Amygdala (tissue), 56 donors: ENCODE results near the gene ALK.

Experiments used
- DNase-seq, 56 donors: peaks; one replicate each; lab custom pipeline; 2025; lab: John Stamatoyannopoulos, UW

ALK gene

GRCh38 chr2:29676886-29677453 lies 244.4 kb downstream of the ALK start:
- DNase-seq, result no peak

GRCh38 chr2:29664578-29664977 lies 256.8 kb downstream of the ALK start:
- no peak for DNase-seq

- DNase-seq, result no peak
These were observed 258.1 kb downstream of the ALK start for GRCh38 chr2:29663268-29663667.

DNA sequence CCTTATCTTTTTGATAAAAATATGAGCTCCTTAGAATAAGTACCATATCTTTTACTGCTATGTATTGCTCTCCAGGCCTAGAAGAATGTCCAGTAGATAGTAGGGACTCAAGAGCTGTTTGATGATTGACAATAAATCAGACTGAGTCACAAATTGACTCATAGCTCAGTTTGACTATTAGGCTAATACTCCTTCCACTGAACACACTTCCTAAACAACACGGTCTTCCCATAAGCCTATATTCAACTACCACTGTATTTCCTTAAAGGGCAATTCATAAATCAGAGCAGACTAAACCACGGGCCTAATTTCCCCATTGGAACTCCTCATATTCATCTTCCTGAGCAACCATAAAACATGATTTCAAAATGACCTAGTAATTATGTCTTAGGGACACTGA lies 258.5 kb downstream of the ALK start:
- DNase-seq, result no peak

DNA sequence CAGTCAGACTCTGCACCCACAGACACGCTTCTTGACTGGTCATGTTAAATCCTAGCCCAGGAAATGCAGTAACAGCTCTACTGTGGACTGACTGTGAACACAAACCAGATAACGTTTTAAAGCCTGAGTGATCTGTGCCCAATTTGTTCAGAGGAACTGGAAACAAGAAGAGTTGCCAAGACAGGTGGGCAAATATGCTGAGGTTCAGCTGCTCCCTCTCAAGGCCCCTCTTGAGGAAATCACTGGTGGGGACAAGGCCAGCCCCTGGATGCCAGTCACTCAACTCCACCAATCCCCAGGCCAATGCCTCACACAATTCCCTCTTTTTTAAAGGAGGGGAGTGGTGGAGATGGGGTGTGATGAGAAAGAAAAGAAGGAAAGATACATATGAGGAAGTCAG lies 261.2 kb downstream of the ALK start:
- DNase-seq, result no peak

GRCh38 chr2:29659178-29659577 lies 262.2 kb downstream of the ALK start:
- no peak for DNase-seq

GRCh38 chr2:29657674-29658073 lies 263.7 kb downstream of the ALK start:
- DNase-seq, result peak in 14 of 56 donors; percentile 0 to 25 (median 13)

DNA sequence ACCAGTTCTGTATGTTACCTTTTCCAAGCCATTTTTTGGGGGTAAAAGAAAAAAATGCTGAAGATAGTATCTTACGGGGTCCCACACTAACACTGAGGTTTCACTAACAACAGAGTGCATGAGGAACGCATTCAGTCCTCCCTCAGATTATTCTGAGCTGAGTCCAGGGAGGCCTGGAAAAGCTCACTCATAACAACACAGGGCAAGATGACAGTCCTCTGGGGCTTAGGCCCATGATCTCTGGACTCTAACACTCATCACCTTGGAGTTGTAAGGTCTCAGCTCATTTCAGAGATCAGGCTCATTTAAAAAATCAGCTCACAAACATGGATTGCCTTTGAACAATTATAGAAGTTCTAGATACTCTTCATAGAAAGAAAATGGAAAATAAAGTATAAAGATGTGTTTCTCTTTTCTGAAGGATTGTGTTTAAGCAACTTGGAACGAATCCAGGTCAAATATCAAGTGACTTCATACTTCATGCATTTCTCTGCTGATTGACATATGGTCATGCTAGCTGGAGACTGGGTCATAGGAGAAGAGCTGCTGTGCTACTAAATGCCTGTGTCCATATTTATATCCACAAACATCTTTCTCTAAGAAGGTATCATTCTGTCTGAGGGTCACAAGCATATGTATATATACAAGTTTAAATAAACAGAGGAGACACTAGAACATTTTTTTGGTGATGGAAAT lies 265.8 kb downstream of the ALK start:
- DNase-seq, result no peak

DNA sequence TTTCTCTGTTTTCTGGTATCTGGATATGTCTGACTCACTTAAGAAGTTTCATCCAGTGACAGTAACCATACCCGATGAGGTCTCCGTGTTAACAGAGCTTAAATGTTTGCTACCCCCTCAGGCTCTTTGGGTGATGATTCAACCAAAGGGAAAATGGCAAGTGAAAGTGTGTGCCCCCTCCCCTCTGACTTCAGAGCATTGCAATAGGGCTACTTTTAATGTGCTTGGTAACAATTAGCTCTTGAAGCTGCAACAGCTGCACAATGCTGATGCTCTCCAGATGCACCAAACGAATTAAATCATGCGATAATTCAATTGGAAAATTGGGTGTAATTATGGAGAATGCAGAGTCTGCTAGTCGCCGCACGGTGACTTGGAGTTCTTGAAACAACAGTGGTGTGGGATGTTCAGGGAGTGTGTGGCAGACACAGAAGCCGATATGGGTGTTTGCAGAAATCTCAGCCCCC lies 270.7 kb downstream of the ALK start:
- DNase-seq, result no peak

DNA sequence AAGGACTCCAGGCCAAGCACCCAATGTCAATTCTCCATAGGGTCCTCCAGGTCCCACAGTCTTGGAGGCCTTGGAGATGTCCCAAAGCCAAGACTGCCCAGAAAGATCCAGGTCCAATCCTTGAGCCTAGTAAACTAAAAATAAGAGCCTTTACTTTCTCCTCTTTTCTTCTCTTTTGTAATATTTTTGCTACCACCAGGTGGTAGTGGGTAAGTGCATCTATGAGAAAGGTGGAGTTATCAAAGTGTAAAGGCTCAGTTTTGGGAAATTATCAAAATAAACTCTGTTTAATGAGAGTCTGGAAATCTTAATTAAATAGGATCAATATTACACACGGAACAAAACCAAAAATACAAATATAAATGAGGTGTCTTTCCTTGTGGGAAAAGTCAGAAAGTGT lies 276.4 kb downstream of the ALK start:
- DNase-seq, result no peak

GRCh38 chr2:29643196-29643595 lies 278.2 kb downstream of the ALK start:
- no peak for DNase-seq

DNA sequence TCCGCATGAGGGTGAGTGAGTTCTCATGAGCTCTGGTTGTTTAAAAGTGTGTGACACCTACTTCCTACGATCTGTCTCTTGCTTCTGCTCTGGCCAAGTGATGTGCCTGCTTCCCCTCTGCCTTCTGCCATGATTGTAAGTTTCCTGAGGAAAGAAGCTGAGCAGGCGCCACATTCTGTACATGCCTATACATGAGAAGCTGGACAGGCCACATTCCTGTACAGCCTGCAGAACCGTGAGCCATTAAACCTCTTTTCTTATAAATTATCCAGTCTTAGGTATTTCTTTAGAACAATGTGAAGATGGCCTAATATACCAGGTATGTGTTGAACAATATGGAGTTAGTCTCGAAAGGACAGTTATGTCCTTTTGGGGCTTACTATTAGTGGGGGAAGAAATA lies 281.0 kb downstream of the ALK start:
- no peak for DNase-seq

DNA sequence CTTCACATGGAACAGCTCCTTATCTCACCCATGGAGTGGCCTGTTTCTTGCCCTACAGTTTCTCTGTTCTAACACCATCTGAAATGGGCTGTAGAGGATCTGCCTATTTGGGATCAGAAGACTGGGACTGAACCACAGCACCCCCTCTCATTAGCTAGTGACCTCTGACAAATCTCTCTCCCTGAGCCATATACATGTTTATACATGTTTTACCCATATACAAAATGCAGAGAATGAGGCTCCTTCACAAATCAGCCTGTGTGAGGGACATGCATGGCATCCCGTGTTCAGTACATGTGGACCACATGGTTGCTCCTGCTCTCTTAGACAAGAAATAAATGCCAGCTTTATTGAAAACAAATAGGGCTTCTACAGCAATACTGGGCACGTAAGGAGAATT lies 282.7 kb downstream of the ALK start:
- DNase-seq, result no peak

- DNase-seq, result no peak
These were observed 286.5 kb downstream of the ALK start for GRCh38 chr2:29634916-29635315.

GRCh38 chr2:29632018-29632417 lies 289.4 kb downstream of the ALK start:
- no peak for DNase-seq

DNA sequence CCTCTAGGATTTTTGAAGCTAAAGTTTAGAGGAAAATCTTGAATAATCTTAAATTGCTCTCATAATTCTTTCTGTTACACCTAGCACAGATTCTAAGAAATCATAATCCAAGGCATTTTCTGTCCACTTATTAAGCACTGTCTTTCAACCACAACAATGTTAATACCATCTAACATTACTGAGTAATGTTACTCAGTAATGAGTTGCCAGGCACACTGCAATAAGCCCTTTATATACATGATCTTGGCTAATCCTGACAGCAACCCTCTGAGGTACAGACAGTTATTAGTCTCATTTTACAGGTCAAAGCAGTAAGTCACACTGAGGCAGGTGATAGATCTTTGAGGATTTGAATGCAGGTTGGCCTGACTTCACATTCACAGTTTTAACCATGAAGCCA lies 291.9 kb downstream of the ALK start:
- DNase-seq, result no peak

DNA sequence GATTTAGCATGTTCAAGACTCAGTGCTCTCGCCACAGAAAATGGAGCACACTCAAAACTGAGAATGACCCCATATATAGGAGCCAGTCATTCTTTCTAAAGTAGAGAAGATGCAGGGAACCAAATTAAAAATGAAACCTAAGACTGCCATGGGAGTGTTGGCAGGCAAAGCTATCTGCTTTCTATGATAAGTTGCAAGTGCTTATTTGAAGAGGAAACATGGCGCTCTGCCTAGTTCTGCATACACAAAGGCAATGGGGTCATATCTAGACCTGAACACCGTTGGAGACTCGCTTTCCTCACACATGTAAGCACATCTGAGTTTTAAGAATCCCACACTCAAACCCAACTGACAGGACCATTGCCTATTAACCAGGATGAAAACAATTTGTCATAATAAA lies 292.5 kb downstream of the ALK start:
- no peak for DNase-seq

- peak in 2 of 56 donors; percentile 2 to 22 for DNase-seq
These were observed 293.2 kb downstream of the ALK start for GRCh38 chr2:29628108-29628745.

DNA sequence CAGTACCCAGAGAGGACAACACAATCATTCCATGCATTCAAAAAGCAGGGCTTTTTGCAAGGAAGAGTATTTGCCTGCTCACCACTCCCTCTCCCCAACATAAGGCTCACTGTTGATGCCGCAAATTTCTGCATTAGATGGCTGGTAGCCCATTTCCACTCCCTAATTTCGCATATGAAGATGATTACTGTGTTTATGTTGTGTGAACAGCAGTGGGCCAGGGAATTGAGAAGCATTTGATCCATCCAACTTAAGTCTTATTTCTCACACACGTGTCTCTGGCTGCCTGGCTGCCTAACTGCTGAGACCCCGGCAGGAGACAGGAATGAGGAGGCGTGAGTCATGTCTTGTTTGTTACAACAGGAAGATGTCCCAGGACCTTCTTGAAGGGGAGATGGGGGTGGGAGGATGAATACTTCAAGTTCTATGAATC lies 294.1 kb downstream of the ALK start:
- no peak for DNase-seq

DNA sequence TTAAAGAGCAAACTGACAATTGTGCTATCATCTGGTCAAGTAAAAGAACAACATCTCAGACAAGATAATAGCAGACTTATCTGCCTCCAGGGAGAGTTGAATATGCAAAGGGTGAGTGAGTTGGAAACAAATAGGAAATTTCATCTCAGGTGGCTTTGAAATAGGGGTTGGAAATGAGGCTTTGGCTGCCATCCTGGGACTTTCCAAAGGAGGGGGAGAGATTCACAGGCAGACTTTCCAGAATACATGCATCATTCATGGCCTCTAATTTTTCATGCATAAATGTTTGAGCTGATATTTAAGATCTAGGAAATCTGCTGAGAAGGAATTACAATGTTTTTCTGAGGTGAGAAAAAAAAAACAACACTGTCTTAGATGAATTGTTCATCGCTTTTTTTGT lies 300.5 kb downstream of the ALK start:
- no peak for DNase-seq

DNA sequence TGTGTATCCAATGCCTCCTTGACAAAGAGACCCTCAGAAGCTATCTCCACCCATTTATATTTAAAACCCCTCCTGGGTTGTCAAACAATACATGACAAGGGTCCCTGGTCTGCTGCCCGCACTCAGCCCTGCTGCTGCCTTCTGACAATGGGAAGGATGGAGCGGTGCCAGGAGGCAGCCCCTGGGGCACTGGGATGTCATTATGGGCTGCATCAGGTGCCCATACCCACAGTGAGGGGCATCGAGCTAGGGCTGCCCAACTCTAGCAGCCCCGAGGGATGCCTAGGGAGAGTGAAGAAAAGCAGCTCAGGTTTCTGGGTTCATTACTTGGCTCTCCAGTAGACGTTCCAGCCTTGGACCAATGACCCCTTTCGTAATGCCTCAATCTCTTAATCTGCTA lies 301.7 kb downstream of the ALK start:
- no peak for DNase-seq

DNA sequence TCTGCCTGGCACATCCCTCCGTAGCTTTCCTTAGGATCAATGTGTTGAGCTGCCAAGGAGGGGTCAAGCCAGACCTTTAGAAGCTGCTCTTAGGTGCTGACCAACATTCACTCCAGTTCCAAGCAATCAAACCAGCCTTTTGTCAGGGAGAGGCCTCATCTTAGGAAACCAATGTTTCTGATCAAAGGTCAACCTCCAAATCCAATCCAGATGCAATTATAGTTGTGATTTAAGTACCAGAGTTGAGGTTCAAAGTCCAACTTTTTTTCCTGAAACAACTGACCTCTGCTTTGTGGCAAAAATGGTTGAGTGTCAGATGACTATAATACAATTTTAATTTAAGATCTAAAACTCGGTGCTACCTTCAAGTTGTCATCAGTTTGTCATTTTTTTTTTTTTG lies 303.4 kb downstream of the ALK start:
- no peak for DNase-seq
